UCSD-AML1 (cell line): ENCODE measurements around the gene EFCAB14.
"Not testable (repeated sequence)": the region's sequence is repeated elsewhere in the genome, so short reads cannot be mapped to it uniquely, and the experiment has no call there.

Experiments used
- DNase-seq: peaks from one replicate; lab custom pipeline; 2025; ENCODE audit not compliant: unreplicated experiment; lab: John Stamatoyannopoulos, UW

The EFCAB14 gene

DNA sequence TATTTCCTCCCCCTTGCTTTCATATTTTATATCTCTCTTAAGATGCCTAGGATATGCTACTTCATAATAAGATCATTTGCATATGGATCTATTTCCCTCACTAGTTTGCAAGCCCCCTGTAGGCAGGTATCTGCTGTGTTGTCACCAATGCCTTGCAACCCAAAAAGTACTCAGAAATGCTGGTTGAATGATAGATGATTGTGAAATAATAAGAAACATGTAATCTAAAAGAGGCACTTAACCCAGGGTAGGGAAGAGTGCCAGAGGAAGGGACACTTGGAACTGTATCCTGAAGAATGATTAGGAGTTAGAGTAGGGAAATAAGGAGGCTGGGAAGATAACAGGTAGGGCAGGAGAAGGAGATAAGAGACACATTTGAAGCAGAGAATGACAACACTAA lies 63.1 kb downstream of the EFCAB14 start:
- no peak for DNase-seq

DNA sequence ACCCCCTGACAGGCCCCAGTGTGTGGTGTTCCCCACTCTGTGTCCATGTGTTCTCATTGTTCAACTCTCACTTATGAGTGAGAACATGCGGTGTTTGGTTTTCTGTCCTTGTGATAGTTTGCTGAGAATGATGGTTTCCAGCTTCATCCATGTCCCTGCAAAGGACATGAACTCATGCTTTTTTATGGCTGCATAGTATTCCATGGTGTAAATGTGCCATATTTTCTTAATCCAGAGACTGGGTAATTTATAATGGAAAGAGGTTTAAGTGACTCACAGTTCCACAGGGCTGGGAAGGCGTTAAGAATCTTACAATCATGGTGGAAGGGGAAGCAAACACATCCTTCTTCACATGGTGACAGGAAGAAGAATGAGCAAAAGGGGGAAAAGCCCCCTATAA lies 64.2 kb downstream of the EFCAB14 start:
- DNase-seq = not testable (repeated sequence)

DNA sequence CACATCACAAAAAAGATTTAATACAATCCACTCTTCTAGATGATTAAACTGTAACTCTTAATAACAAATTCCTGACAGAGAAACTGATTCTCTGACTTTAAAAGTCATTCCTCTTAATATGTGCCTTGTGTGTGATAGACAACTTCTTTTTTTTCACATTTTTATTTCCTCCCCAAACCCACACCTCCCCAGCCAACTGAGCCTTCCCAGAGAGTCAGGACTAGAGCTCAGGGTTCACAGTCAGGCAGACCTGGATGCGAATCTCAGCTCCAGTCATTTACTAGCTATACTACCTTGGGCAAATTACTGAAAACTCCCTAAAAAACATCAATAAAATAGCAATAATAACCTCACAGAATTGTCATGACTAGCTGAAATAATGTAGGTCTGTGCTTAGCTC lies 64.9 kb downstream of the EFCAB14 start:
- DNase-seq = no peak

DNA sequence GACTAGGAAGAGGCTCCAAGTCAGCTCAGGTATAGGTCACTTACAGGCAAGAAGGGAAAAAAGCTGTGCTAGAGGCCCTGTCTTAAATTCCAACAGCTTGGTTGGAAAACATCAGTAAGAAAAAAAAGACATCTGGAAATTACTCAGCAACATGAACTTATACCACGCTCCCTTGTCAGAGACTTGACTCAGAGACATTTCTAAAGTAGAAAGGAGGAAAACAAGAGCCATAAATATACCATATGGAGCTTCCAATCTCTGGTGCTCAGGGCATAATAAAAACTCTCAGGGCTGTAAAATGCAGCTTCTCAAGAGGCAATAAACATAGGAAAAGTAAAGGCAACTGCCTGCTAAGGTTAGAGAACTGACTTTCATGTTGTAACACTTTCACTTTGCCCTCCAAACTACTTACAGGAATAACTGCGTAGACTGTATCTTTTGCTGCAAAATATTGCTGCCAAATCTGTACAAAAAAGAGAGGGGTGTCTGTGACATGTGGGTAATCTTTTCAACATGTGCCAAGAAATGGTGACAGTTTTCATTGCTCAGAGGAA lies 65.4 kb downstream of the EFCAB14 start:
- DNase-seq = no peak

DNA sequence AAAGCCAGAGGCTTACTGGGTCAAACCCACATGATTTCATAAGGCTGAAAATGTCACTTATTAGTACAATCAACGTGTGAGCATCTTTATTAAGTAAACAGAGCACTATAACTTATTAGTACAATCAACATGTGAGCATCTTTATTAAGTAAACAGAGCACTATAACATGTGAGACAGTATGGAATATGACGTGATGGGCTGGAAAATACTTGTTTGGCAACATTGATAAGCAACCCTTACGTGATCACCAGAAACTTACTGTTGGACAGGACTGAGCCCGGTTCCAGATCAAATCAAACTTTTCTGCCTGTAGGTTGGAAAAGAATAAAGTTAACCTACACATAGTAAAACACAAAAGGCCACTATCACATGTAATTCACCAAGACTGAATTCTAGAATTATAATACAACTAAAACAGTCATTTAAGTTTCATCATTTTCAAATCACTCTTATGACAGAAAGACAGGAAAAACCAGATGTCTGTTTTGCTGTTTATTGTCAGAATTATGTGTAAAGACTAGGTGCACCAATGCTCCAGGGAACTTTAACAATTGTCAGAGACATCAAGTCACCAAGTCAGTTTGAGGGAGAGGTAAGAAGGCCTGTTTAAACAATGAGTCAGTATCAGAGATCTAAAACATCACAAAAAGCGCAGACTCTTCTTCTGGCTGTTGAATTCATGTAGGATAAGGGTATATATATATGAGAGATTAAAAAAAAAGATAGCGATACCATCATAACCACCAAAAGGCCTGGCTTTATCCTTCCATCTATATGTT lies 66.4 kb downstream of the EFCAB14 start:
- DNase-seq = no peak

DNA sequence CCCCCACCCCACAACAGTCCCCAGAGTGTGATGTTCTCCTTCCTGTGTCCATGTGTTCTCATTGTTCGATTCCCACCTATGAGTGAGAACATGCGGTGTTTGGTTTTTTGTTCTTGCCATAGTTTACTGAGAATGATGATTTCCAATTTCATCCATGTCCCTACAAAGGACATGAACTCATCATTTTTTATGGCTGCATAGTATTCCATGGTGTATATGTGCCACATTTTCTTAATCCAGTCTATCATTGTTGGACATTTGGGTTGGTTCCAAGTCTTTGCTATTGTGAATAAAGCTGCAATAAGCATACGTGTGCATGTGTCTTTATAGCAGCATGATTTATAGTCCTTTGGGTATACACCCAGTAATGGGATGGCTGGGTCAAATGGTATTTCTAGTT lies 67.8 kb downstream of the EFCAB14 start:
- not testable (repeated sequence) for DNase-seq

DNA sequence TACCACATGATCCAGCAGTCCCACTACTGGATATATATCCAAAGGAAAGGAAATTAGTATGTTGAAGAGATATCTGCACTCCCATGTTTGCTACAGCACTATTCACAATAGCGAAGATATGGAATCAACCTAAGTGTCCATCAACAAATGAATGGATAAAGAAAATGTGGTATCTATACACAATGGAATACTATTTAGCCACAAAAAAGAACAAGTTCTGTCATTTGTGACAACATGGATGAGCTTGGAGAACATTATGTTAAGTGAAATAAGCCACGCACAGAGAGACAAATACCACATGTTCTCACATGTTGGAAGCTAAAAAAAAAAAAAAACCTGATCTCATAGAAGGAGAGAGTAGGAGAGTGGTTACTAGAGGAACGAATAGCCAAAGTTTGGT lies 68.4 kb downstream of the EFCAB14 start:
- DNase-seq = no peak

DNA sequence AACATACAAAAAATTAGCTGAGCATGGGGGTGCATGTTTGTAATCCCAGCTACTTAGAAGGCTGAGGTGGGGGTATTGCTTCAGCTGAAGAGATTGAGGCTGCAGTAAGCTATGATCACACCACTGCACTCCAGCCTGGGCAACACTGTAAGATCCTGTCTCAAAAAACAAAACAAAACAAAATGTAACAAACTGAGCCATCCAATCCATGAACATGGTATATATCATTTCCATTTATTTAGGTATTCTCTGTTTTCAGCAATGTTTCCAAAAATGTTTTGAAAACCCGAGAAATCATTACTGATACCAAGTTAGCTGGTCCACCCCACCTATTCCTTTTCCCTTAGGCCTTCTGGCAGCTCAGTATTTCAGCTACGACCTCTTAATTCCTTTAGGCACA lies 69.2 kb downstream of the EFCAB14 start:
- DNase-seq = no peak

DNA sequence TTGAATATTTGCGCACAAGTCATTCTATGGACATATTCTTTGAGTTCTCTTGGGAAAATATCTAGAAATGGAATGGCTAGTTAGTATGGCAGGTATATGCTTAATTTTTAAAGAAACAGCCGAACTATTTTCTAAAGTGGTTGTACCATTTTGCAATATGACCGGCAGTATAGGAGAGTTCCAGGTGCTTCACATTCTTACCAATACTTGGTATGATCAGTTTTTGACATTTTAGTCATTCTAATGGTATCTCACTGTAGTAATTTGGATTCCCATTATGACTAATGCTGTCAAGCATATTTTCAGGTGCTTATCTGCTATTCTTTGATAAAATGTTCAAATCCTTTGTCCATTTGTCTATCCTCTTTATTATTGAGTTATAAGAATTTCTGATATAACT lies 71.3 kb downstream of the EFCAB14 start:
- no peak for DNase-seq

DNA sequence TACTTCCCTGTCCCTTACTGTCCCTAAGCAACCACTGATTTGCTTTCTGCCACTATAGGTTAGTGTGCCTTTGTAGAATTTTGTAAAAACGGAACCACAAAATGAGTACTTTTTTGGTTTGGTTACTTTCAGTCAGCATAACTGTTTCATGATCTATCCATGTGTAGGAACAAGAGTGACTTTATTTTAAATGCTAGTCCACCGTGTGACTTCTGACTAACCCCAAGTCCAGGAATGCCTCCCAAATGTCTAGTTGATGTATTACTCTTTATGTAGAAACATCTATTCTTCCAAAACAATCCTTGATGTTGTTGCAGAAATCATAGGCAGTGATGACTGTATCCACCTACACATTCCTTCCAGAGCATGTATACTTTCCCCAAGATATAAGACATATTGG lies 72.1 kb downstream of the EFCAB14 start:
- DNase-seq = no peak

DNA sequence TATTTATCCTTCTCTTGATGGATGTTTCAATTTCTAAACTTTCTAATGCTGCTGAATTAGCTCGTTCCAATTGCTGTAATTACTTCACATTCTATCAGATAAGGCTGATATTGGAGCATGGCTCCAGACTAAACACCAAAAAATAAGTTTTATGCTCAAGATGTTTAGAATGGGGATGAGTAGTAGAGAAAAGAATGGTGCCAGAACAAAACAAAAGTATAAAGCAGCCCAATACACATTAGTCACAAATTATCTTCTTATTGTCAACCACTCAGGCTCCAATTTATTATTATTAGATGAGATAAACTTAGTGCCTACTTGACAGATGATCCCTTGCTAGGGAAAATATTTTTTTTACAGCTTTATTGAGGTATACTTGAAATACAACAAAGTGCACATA lies 72.6 kb downstream of the EFCAB14 start:
- no peak for DNase-seq

DNA sequence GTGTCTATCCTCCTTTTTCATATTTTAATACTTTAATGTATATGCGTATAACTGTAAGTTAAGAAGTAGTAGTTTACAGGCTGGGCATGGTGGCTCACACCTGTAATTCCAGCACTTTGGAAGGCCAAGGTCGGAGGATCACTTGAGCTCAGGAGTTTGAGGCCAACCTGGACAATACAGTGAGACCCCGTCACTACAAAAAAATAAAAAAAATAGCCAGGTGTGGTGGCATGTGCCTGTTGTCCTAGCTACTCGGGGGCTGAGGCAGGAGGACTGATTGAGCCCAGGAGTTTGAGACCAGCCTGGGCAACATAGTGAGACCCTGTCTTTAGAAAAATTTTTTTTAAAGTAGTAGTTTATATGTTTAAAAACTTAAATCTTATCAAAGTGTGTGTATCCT lies 73.1 kb downstream of the EFCAB14 start:
- DNase-seq = no peak

DNA sequence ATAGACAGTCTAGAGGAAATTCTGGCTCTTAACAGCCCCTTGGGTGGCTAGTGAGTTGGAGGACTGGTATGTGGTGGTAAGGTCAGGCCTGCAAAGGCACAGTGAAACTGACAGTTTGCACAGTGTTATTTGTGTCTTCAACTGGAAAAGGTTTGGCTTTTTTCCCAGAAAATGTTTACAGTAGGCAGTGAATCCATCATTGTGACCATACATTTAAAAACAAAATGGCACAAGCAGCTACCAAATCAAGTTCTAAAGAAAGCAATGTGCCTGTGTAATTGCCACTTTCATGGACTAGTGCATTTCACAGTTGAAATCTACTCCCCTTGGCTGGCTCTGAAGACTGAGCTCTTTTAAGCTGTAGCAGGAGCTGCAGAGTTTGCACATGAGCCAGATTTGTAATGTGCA lies 75.5 kb downstream of the EFCAB14 start:
- DNase-seq = no peak

DNA sequence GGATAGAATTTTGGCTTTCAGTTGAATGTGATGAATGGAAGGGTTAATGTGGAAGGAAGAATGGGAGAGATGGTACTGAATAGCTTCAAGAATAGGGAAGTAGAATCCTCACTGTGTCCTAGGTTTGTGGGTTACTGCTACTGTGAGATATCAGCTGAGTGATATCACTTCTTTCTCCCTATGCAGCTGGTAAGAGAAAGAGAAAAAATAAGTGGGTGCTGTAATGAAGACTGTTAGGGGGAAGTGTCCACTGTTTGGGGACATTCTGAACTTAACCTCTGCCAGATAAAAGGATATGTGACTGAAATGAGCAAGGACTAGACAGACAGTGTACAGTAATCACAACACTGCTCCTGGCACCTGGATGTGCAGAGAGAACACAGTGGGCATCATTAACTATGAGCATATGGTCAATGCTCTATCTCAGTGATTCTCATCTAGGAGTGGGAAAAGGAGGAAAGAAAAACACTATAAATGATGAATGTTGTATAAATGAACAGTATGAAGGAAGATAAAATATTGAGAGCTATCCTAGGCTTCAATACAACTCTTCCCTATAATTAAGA lies 76.7 kb downstream of the EFCAB14 start:
- no peak for DNase-seq

DNA sequence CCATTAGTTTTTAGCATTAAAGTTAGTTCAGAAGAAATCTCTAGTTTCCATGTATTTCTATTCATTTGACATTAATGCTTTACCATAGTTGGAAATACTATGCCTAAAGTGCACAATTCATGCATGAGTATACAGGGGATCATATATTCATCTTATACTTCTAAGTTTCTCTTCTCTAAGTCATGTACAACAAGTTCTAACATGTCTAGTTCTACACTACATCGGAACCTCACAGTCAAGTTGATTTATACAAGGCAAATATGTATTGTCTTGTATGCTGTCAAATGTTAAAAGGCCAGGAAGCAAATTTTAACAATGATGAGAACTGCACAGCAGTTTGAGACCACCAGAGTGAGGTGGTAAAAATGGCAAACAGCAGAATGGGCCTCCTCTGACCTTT lies 79.4 kb downstream of the EFCAB14 start:
- no peak for DNase-seq

DNA sequence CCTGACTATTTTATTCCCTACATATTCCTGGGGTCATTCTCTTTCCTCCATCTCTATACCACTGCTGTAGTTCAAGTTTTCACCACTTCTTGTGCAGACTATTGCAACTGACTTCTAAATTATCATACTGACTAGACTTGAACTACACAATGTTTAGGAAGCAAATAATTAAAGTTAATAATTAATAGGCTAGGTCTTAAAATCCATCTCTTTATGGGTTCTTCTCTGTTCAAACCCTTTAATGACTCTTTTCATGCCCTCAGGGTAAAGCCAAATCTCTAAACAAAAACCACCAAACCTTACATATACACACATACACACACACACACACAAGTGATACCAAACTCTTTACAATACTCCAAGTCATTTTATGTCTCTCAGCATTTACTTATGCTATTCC lies 80.0 kb downstream of the EFCAB14 start:
- no peak for DNase-seq

DNA sequence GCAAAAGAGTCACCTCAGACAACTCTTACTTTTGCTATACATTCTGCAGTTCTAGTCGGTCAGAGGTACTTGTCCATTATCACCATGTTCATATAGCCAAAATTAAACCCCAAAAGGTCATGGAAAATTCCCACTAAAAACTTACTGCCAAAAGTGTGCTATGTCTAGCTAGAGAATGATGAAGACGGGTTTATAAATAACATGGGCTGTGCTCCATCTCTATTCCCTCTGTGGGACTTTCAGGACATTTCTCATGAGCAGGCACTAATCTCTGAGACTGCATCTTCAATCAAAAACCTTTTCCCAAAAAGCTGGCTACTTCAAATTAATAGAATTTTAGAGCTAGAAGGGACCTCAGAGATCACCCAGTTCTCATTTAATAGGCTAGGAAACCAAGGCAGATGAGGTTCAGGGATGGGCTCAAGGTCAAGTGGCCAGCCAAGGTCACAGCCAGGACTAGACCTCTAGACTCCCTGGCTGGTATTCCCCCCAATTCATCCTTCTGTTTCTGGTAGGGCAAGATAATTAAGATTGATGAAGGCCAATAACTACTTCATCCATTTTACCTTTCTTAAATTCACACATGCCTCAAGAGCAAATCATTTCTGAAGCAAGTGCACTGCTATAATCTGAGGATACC lies 81.3 kb downstream of the EFCAB14 start:
- DNase-seq = no peak

DNA sequence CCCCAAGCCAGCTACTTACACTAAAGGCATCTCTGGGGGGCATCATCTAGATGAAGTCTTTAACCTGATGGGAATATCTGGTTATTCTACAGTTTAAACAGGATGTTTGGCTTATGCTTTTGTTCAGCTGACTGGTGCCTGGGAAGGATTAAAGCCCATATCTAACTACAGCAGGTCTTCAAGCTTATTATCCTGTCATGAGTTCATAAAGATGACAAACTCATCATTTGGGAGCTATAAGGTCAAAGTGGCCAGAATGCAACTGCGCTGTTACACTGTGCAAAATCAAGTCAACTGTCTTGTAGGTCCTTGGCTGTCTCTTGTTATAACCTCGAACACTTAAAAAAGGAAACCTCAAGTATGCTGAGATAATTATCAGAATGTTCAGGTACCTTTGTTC lies 83.7 kb downstream of the EFCAB14 start:
- DNase-seq = no peak

DNA sequence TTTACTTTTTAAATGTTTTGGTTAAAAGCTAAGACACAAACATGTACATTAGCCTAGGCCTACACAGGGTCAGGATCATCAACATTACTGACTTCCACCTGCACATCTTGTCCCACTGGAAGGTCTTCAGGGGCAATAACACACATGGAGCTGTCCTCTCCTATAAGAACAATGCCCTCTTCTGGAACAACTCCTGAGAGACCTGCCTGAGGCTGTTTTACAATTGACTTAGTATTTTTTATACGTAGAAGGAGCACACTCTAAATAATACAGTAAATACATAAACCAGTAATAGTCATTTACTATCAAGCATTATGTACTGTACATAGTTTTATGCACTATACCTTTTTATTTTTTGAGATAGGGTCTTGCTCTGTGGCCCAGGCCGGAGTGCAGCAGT lies 88.2 kb downstream of the EFCAB14 start:
- DNase-seq = no peak
